ENCODE measurements around the gene MS4A14. TPM values are rescaled to one million over a fixed set of nuclear protein-coding genes. Genes with fewer than 3 reads are reported as not detected.

The MS4A14 gene
- total RNA-seq, 1 experiment from 2014 or later = not detected

- Histone ChIP-seq H3K4me3 (ENCODE audit: low read depth in 2 of 2, low read length in 2 of 2) (no peak overlapping the region), H3K36me3 (ENCODE audit: control insufficient read depth, insufficient read depth, low read length) (no peaks in the 10 kb centered on the region), H3K27ac (ENCODE audit: low read length) (peak overlapping the region; percentile 86), H3K9me3 (ENCODE audit: control insufficient read depth, insufficient read depth, low read depth, low read length) (no peaks in the 10 kb centered on the region), H3K4me1 (ENCODE audit: control insufficient read depth, insufficient read depth, low read length) (peaks cover 25% of the 10 kb centered on the region), H3K27me3 (ENCODE audit: control insufficient read depth, insufficient read depth, low read length) (no peaks in the 10 kb centered on the region)
- DNase-seq (ENCODE audit: low read depth, low spot score) = no peak
- ATAC-seq = no peak
- CTCF ChIA-PET = interaction anchor here (1.0 kb wide), 1 partner anchor 115 kb away, joined by 4 read pairs; no protein-coding TSS in a partner anchor
- BruUV-seq (replicated peaks) = no TSS peak
- TF ChIP-seq POLR2AphosphoS5 (IDR thresholded peaks at IDR 0.05; ENCODE audit: low read depth, low read length) (no peak), REST (IDR thresholded peaks at IDR 0.05; ENCODE audit: insufficient read depth in 1 of 2, low read depth in 2 of 2, low read length in 1 of 2) (no peak), SIN3A (IDR thresholded peaks at IDR 0.05; ENCODE audit: borderline replicate concordance, insufficient read depth, low read depth, low read length) (no peak)
- intact Hi-C loops (cut with micrococcal nuclease; ENCODE audit: unreplicated experiment) = no loop called here
- POLR2A ChIA-PET = no interaction called here
- in situ Hi-C loops (cut with HindIII; ENCODE audit: low pct_unique_long_range_greater_than_20kb, low sequenced_read_pairs) = no loop called here
These were observed 24.9 kb upstream of the MS4A14 start for GRCh38 chr11:60371386-60371785.

- intact Hi-C loops (cut with micrococcal nuclease; ENCODE audit: unreplicated experiment) (no loop called here), in situ Hi-C loops (cut with HindIII; ENCODE audit: low pct_unique_long_range_greater_than_20kb, low sequenced_read_pairs) (no loop called here)
- DNase-seq (ENCODE audit: low read depth, low spot score) = no peak
- Histone ChIP-seq H3K27me3 (ENCODE audit: control insufficient read depth, insufficient read depth, low read length) (no peaks in the 10 kb centered on the region), H3K4me3 (ENCODE audit: low read depth in 2 of 2, low read length in 2 of 2) (no peak overlapping the region), H3K36me3 (ENCODE audit: control insufficient read depth, insufficient read depth, low read length) (no peaks in the 10 kb centered on the region), H3K9me3 (ENCODE audit: control insufficient read depth, insufficient read depth, low read depth, low read length) (no peaks in the 10 kb centered on the region), H3K4me1 (ENCODE audit: control insufficient read depth, insufficient read depth, low read length) (peaks cover 25% of the 10 kb centered on the region), H3K27ac (ENCODE audit: low read length) (peak overlapping the region; percentile 86)
- no peak for TF ChIP-seq POLR2AphosphoS5 (IDR thresholded peaks at IDR 0.05; ENCODE audit: low read depth, low read length)
- TF ChIP-seq TCF7L2 (IDR thresholded peaks at IDR 0.05; ENCODE audit: low read depth, low read length) = peak; percentile 91
- TF ChIP-seq CTCF (IDR thresholded peaks at IDR 0.05) = no peak
- ChIA-PET CTCF (no interaction called here), POLR2A (no interaction called here)
- no TSS peak for BruUV-seq (replicated peaks)
- no peak for ATAC-seq
These were observed 24.4 kb upstream of the MS4A14 start for GRCh38 chr11:60371854-60372253.

- Histone ChIP-seq H3K27me3 (ENCODE audit: control insufficient read depth, insufficient read depth, low read length) (no peaks in the 10 kb centered on the region), H3K36me3 (ENCODE audit: control insufficient read depth, insufficient read depth, low read length) (no peaks in the 10 kb centered on the region), H3K4me1 (ENCODE audit: control insufficient read depth, insufficient read depth, low read length) (peaks cover 25% of the 10 kb centered on the region), H3K4me3 (ENCODE audit: low read depth in 2 of 2, low read length in 2 of 2) (no peak overlapping the region), H3K9me3 (ENCODE audit: control insufficient read depth, insufficient read depth, low read depth, low read length) (no peaks in the 10 kb centered on the region), H3K27ac (ENCODE audit: low read length) (peak overlapping the region; percentile 63; the same call in 1 of the 2 replicates)
- DNase-seq (ENCODE audit: low read depth, low spot score) = no peak
- no TSS peak for BruUV-seq (replicated peaks)
- POLR2A ChIA-PET = no interaction called here
- in situ Hi-C loops (cut with HindIII; ENCODE audit: low pct_unique_long_range_greater_than_20kb, low sequenced_read_pairs) = no loop called here
- CTCF ChIA-PET = no interaction called here
- intact Hi-C loops (cut with micrococcal nuclease; ENCODE audit: unreplicated experiment) = no loop called here
- no peak for ATAC-seq
- TF ChIP-seq SIN3A (IDR thresholded peaks at IDR 0.05; ENCODE audit: borderline replicate concordance, insufficient read depth, low read depth, low read length) = no peak
- no peak for TF ChIP-seq TCF7L2 (IDR thresholded peaks at IDR 0.05; ENCODE audit: low read depth, low read length)
- TF ChIP-seq REST (IDR thresholded peaks at IDR 0.05; ENCODE audit: insufficient read depth in 1 of 2, low read depth in 2 of 2, low read length in 1 of 2) = no peak
- TF ChIP-seq CTCF (IDR thresholded peaks at IDR 0.05) = no peak
- TF ChIP-seq POLR2AphosphoS5 (IDR thresholded peaks at IDR 0.05; ENCODE audit: low read depth, low read length) = no peak
These were observed 23.5 kb upstream of the MS4A14 start for GRCh38 chr11:60372767-60373166.
